A549 (cell line): ENCODE measurements around the gene LLCFC1. TPM values are rescaled to one million over a fixed set of nuclear protein-coding genes. Genes with fewer than 3 reads are reported as not detected.
A peak's percentile ranks its signal among the peaks of the same experiment; 100 is the strongest.

ENCODE experiments used
- ATAC-seq, 2 experiments: fragments of 200-7000 bp in 1 of 2; fragments of >200 bp in 1 of 2; cut with Nextera tagmentation in 1 of 2; cut with Tn5 transposase in 1 of 2; 3 replicates each; pipeline versions ENCODE4 v1.8.0 to v1.9.1; 2018 to 2020; ENCODE audit warnings: mild to moderate bottlenecking in 1 of 2, moderate library complexity in 1 of 2
- CTCF ChIA-PET: fragments of 300-600 bp; sonication (Branson Sonifier 250); formaldehyde crosslinking; extraction: SDS; loops from one replicate; lab custom pipeline; 2021; ENCODE audit warnings: antibody characterized with exemption, inconsistent platforms; lab: Yijun Ruan, JAX
- POLR2A ChIA-PET: fragments of 350-600 bp; formaldehyde crosslinking; extraction: SDS; loops from one replicate; lab custom pipeline; 2021; ENCODE audit warnings: antibody characterized with exemption, inconsistent platforms; lab: Yijun Ruan, JAX
- DNase-seq, 2 experiments: peaks; one replicate each; pipeline versions ENCODE4 v3.0.0 to v3.0.0-alpha.2; 2011 to 2016; ENCODE audit warnings: low read depth in 1 of 2, low spot score in 1 of 2
- FAIRE-seq: peaks from 2 replicates; lab custom pipeline; 2011; peaks lifted over from hg19 to GRCh38; lab: Jason Lieb, UNC
- H3K27ac ChIP-seq, 2 experiments: fragments of >200 bp; sonication (Bioruptor Twin); formaldehyde crosslinking; 3 replicates each; pipeline ENCODE4 v1.5.1; 2016 to 2017
- H3K4me1 ChIP-seq: fragments of >200 bp; sonication (Bioruptor Twin); formaldehyde crosslinking; 3 replicates; pipeline ENCODE4 v1.6.1; 2016
- H3K4me2 ChIP-seq: fragments of >200 bp; sonication (Bioruptor Twin); formaldehyde crosslinking; 3 replicates; pipeline ENCODE4 v1.6.1; 2016
- H3K4me3 ChIP-seq: fragments of >200 bp; sonication (Bioruptor Twin); formaldehyde crosslinking; 3 replicates; pipeline ENCODE4 v1.5.1; 2016
- H3K9me3 ChIP-seq: fragments of >200 bp; sonication (Bioruptor Twin); formaldehyde crosslinking; 3 replicates; pipeline ENCODE4 v1.6.1; 2016
- BCL3 ChIP-seq: fragments of >200 bp; sonication (Bioruptor Twin); formaldehyde crosslinking; IDR thresholded peaks from 3 replicates; pipeline ENCODE4 v1.6.1; 2016
- CBX8 ChIP-seq: fragments of 200-600 bp; sonication (generic); IDR thresholded peaks from 2 replicates; pipeline ENCODE4 v1.6.1; 2016
- CEBPB ChIP-seq, 2 experiments: fragments of >200 bp in 1 of 2; sonication (Bioruptor Twin) in 1 of 2; formaldehyde crosslinking in 1 of 2; IDR thresholded peaks; 2 replicates each; pipeline ENCODE4 v1.6.1; 2012 to 2016
- CTCF ChIP-seq: fragments of >200 bp; sonication (Bioruptor Twin); formaldehyde crosslinking; IDR thresholded peaks from 3 replicates; pipeline ENCODE4 v1.5.1; 2016
- EHF ChIP-seq: fragments of 250-450 bp; sonication (Bioruptor Pico); IDR thresholded peaks from 2 replicates; pipeline ENCODE4 v1.5.0; 2020; ENCODE audit warnings: mild to moderate bottlenecking
- EHMT2 ChIP-seq: fragments of 200-600 bp; sonication (generic); IDR thresholded peaks from 2 replicates; pipeline ENCODE4 v1.6.1; 2016; ENCODE audit warnings: antibody characterized with exemption, low read depth, mild to moderate bottlenecking, moderate library complexity
- ELK1 ChIP-seq: fragments of 150-350 bp; IDR thresholded peaks from 2 replicates; pipeline ENCODE4 v1.6.1; 2014; ENCODE audit warnings: low read depth, mild to moderate bottlenecking, low read length
- FOSL2 ChIP-seq, 2 experiments: fragments of 450-650 bp in 1 of 2; fragments of >200 bp in 1 of 2; sonication (Bioruptor Twin) in 1 of 2; formaldehyde crosslinking; IDR thresholded peaks; 2 replicates each; pipeline versions ENCODE4 v1.5.0 to v1.6.1; 2016 to 2020; ENCODE audit warnings: mild to moderate bottlenecking in 1 of 2, moderate library complexity in 1 of 2
- HDAC2 ChIP-seq: fragments of 200-600 bp; sonication (generic); IDR thresholded peaks from 2 replicates; pipeline ENCODE4 v1.6.1; 2016
- HES2 ChIP-seq: fragments of >200 bp; sonication (Bioruptor Twin); formaldehyde crosslinking; IDR thresholded peaks from 2 replicates; pipeline ENCODE4 v1.6.1; 2016
- HMGXB4 ChIP-seq: fragments of 250-450 bp; sonication (Bioruptor Pico); IDR thresholded peaks from 2 replicates; pipeline ENCODE4 v1.5.0; 2021; ENCODE audit warnings: mild to moderate bottlenecking, moderate library complexity, borderline replicate concordance
- HOXB13 ChIP-seq: fragments of 250-450 bp; sonication (Bioruptor Pico); IDR thresholded peaks from 2 replicates; pipeline ENCODE4 v1.5.0; 2020; ENCODE audit warnings: low read depth, mild to moderate bottlenecking, moderate library complexity
- JUNB ChIP-seq: fragments of >200 bp; sonication (Bioruptor Twin); formaldehyde crosslinking; IDR thresholded peaks from 2 replicates; pipeline ENCODE4 v1.6.1; 2016
- MAZ ChIP-seq: fragments of 150-350 bp; IDR thresholded peaks from 2 replicates; pipeline ENCODE4 v1.6.1; 2014; ENCODE audit warnings: antibody characterized with exemption, low read depth, low read length, borderline replicate concordance
- NR3C1 ChIP-seq: fragments of >200 bp; sonication (Bioruptor Twin); formaldehyde crosslinking; IDR thresholded peaks from 3 replicates; pipeline ENCODE4 v1.6.1; 2017
- RARB ChIP-seq: fragments of 250-450 bp; sonication (Bioruptor Pico); IDR thresholded peaks from 2 replicates; pipeline ENCODE4 v1.8.0; 2021; ENCODE audit warnings: mild to moderate bottlenecking, moderate library complexity
- REST ChIP-seq: fragments of 200-600 bp; sonication (generic); IDR thresholded peaks from 2 replicates; pipeline ENCODE4 v1.6.1; 2016; ENCODE audit warnings: antibody characterized with exemption, mild to moderate bottlenecking, moderate library complexity
- RFX5 ChIP-seq: fragments of 450-650 bp; IDR thresholded peaks from 2 replicates; pipeline ENCODE4 v1.7.1; 2014; ENCODE audit warnings: antibody characterized with exemption, mild to moderate bottlenecking, moderate library complexity
- SMC3 ChIP-seq: fragments of >200 bp; sonication (Bioruptor Twin); formaldehyde crosslinking; IDR thresholded peaks from 3 replicates; pipeline ENCODE4 v1.6.1; 2018; ENCODE audit warnings: inconsistent platforms
- SREBF2 ChIP-seq: fragments of 450-650 bp; IDR thresholded peaks from 2 replicates; pipeline ENCODE4 v1.6.1; 2014; ENCODE audit warnings: mild to moderate bottlenecking, moderate library complexity
- ZFP36 ChIP-seq: fragments of 450-650 bp; IDR thresholded peaks from 2 replicates; pipeline ENCODE4 v1.6.1; 2014; ENCODE audit warnings: borderline replicate concordance; ENCODE audit not compliant: partially characterized antibody
- WGBS: methylation state at CpG from one replicate; pipeline ENCODE4 v1.1.6; 2017; ENCODE audit errors: missing lambda C conversion rate; 5-methylcytosine and 5-hydroxymethylcytosine counted together
- polyA minus RNA-seq: library from RNA; depleted of rRNA, polyadenylated mRNA; stranded (reverse); fragments of >200 nt; gene quantifications from 2 replicates; pipeline ENCODE4 v1.2.3, GENCODE V29; 2011; rRNA and poly(A)+ RNA removed
- polyA plus RNA-seq, 4 experiments: library from polyadenylated mRNA; depleted of rRNA in 3 of 4; stranded (reverse); fragments of >200 nt; fragmentation: RNase III in 1 of 4; extraction: RNeasy Plus Mini Kit Qiagen cat#74134 plus additional on column Dnase treatment in 1 of 4; gene quantifications; 2 replicates in 3 of 4; 3 replicates in 1 of 4; pipeline ENCODE4 v1.2.3, GENCODE V29; 2011 to 2017

LLCFC1 gene
- polyA plus RNA-seq (2011; rRNA removed) = not detected in 2 replicates
- not detected in 2 replicates for polyA plus RNA-seq (2012; cell fraction: cytosol; rRNA removed)
- not detected in 2 replicates for polyA plus RNA-seq (2012; cell fraction: nucleus; rRNA removed)
- not detected in 3 replicates for polyA plus RNA-seq (2017; fragmentation: RNase III; extraction: RNeasy Plus Mini Kit Qiagen cat#74134 plus additional on column Dnase treatment)
- polyA minus RNA-seq = not detected in 2 replicates

- ChIA-PET POLR2A (no interaction called here), CTCF (no interaction called here)
- TF ChIP-seq CTCF = no peak
- no peak for TF ChIP-seq CBX8
- TF ChIP-seq NR3C1 = no peak
- TF ChIP-seq RARB = no peak
- no peak for TF ChIP-seq JUNB
- no peak for TF ChIP-seq SREBF2
- ATAC-seq = peak in 1 of 2 experiments; percentile 75; a peak in 3 of 6 replicates
- peak; percentile 9 to 46 for DNase-seq
- Histone ChIP-seq H3K27ac (no peak within 1 kb of the TSS), H3K4me2 (no peak within 1 kb of the TSS), H3K4me3 (no peak within 1 kb of the TSS), H3K4me1 (no peaks in the 10 kb centered on the region), H3K9me3 (no peaks in the 10 kb centered on the region)
- 27% methylated on average over 10 of the region's 10 CpGs for WGBS
- no peak for FAIRE-seq
Measured at GRCh38 chr7:142939226-142939910, at the start of gene LLCFC1. Gene LLCFC1 (plus strand): TSS chr7:142939484. CDS start chr7:142939622, 138 bp downstream.

- H3K4me2 ChIP-seq = no peak overlapping the region
- TF ChIP-seq BCL3 (no peak), ZFP36 (no peak), JUNB (no peak), CEBPB (IDR thresholded peaks at IDR 0.05) (no peak), HMGXB4 (no peak), HDAC2 (no peak), MAZ (no peak), EHMT2 (no peak), ELK1 (no peak)
- TF ChIP-seq, all 56 proteins: peak for 0
- no peak for ATAC-seq
- no peak for FAIRE-seq
- WGBS = 0% methylated on average over 1 of the region's 3 CpGs
- Histone ChIP-seq H3K4me1 (no peaks in the 10 kb centered on the region), H3K4me3 (no peak overlapping the region), H3K27ac (no peak overlapping the region), H3K9me3 (no peaks in the 10 kb centered on the region)
- CTCF ChIA-PET = no interaction called here
- no peak for DNase-seq
- POLR2A ChIA-PET = no interaction called here
Measured at GRCh38 chr7:142889816-142890215, 49.5 kb upstream of the LLCFC1 start.

- POLR2A ChIA-PET = no interaction called here
- H3K4me2 ChIP-seq = no peak overlapping the region
- no peak overlapping the region for H3K4me3 ChIP-seq
- no peak for ATAC-seq
- no peak for DNase-seq
- CTCF ChIA-PET = no interaction called here
- H3K9me3 ChIP-seq = no peaks in the 10 kb centered on the region
- FAIRE-seq = no peak
- WGBS = 74% methylated on average over 12 of the region's 12 CpGs
- H3K4me1 ChIP-seq = no peaks in the 10 kb centered on the region
- no peak overlapping the region for H3K27ac ChIP-seq
- TF ChIP-seq MAZ (no peak), ZFP36 (no peak), HES2 (no peak), HOXB13 (CRISPR knock-in tag) (no peak), EHF (no peak), REST (no peak), RFX5 (no peak), SREBF2 (no peak), RARB (no peak), SMC3 (no peak), FOSL2 (IDR thresholded peaks at IDR 0.05) (no peak), FOSL2 (CRISPR knock-in tag; IDR thresholded peaks at IDR 0.05) (no peak)
Measured at GRCh38 chr7:142890874-142891485, 48.3 kb upstream of the LLCFC1 start.
